Measurements from ENCODE around the gene ATG101. TPM values are rescaled to one million over a fixed set of nuclear protein-coding genes. Genes with fewer than 3 reads are reported as not detected.

ATG101 gene
- polyA plus RNA-seq, 12 donors = 16.1 to 32.0 (median 23.8) TPM; not detected in 1

- DNase-seq = peak; percentile 69
These were observed 32.4 kb upstream of the ATG101 start for GRCh38 chr12:52037248-52037861.

GRCh38 chr12:52038447-52038846 lies 31.3 kb upstream of the ATG101 start:
- DNase-seq = no peak

GRCh38 chr12:52041035-52041434 lies 28.7 kb upstream of the ATG101 start:
- no peak for DNase-seq

DNA sequence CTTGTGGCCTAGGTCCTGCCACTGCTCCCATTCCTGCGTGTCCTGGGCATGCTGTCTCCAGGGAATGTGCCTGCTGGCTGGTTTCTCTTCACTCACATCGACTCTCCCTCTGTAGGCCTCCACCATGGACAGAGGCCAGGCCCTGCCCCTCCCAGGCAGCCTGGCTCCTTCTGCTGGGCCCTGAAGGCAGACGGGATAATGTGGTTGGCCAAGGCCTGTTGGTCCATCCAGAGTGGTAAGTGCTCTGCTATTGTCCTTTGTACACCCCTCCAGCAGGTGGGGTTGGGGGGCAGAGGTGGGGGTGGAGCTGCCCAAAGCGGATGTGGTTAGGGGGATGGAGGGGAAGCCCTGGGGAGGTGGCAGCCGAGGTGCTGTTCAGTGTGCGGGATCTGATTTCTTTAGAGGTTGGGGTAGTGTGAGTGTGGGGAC lies 28.1 kb upstream of the ATG101 start:
- no peak for DNase-seq

GRCh38 chr12:52042706-52043385 lies 26.9 kb upstream of the ATG101 start:
- no peak for DNase-seq

DNA sequence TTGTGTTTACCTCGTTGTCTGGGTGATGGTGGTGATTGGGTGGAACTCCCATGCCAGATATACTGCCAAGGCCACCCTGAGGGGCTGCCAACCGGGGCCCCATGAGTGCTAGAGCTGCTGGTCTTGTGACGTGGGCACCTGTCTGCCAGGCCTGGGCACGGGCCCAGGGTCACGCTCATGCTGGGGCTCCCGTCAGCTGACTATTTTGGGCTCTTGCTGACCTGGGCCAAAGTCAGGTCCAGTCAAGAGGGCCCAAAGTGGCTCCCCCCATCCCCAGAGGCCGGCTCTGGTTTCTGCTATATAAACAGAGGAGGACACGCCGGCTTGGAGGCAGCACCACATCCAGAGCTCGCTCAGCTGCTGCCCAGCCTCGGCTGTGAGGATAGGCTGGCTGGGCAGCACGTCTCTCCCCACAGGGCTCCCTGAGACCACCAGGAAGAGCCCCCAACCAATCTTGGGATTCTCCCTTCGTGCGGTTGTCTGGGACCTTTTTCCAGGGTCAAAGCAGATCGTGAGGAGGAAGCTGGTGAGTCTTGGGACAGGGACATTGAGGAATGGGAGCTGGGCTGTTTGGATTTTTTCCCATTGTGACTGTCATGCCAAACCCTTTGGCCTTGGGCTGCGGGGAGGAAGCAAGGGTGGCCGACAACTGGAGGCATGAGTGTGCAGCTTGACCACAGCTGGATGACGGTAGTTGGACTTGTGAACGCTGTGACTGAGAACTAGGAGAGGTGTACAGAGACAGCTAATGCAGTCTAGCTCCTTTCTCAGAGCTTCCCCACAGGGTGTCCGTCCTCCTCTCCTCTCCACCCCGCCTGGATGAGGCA lies 26.2 kb upstream of the ATG101 start:
- DNase-seq = no peak

- DNase-seq = peak; percentile 82
These were observed 25.3 kb upstream of the ATG101 start for GRCh38 chr12:52044292-52044983.

DNA sequence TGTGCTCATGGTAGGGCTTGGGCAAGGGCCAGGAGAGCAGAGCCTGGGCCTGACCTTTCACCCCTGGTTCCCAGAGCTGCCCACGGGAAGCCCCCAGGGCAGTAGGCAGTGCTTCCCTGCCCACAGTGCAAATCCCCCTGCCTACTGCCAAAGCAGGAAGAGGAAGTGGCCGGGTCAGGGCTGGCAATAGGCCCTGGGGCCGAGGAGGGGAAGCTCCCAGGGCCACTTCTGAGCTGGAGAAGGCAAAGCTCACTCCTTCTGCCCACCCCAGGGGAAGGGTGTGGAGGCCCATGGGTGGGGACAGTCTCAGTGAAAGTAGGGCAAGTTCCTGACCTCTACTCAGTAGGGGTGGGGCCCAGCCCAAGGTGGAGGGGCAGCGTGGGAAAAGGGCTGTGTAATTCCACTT lies 24.0 kb upstream of the ATG101 start:
- DNase-seq = no peak

DNA sequence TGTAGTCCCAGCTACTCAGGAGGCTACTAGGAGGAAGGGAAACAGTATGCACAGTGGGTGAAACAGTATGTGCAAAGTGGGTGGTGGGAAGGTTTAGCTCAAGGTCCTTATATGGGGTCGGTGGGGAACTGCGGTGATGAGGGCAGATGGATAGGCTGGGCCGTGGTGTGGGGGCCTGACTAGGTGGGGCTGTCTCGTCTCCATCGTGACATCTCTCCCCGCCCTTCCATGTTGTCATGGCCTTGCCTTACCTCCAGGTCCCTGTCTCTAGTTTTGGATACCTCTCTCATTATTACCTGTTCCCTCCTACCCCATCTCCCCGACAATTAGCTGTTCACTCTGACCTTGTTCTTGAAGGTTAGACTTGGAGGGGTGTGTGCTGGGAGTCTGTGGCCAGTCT lies 22.9 kb upstream of the ATG101 start:
- DNase-seq = no peak

DNA sequence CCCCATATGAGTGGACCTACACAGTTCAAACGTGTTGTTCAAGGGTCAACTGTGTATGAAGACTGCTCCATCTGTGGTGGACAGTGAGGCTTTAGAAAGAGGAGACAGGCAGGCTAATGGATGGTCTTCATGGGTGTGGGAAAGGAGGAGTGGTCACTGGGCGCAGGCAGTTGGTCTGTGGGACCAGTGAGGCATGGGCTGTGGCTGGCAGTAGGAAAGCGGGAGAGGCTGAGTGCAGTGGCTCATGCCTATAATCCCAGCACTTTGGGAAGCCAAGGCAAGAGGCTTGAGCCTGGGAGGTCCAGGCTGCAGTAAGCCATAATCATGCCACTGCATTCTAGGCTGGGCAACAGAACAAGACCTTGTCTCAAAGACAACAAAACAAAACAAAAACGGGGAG lies 20.5 kb upstream of the ATG101 start:
- DNase-seq = no peak

GRCh38 chr12:52049688-52050087 lies 20.1 kb upstream of the ATG101 start:
- DNase-seq = no peak

GRCh38 chr12:52050116-52050757 lies 19.5 kb upstream of the ATG101 start:
- DNase-seq = no peak

DNA sequence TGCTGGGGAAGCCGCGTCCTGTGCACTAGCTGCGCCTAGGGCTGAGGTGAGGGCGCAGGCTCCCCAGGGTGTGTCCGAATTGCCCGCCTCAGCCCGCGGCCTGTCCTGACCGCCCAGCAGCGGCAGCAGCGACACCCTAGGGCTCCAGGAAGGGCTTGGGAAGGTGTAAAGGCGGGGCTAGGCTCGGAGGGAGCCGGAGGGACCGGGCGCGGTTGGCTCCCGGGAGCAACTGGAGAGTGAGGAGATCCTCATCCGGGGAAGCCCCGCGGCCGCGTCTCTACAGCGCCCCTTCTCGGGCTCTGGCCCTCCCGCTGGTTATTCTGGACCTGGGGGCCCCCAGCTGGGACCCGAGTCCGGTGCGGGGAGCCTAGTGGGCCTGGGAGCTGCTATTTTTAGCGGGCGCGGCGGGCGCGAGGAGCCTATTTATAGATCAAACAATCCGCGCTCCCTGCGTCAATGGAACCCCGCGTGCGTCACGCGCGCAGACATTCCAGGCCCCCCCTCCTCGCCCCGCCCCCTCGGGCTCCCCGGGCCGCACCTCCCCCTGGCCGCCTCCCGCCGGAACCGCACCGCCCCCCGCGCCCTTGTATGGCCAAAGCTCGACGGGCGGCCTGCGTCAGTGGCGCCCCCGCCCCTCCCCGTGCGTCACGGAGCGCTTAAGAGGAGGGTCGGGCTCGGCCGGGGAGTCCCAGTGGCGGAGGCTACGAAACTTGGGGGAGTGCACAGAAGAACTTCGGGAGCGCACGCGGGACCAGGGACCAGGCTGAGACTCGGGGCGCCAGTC lies 18.8 kb upstream of the ATG101 start, which contains the start of gene NR4A1:
Gene NR4A1, plus strand, starts transcription at position 685 of the 784 bp plus-strand sequence. CDS start 2,887 bp downstream, outside the sequence.
- peak; percentile 94 for DNase-seq

DNA sequence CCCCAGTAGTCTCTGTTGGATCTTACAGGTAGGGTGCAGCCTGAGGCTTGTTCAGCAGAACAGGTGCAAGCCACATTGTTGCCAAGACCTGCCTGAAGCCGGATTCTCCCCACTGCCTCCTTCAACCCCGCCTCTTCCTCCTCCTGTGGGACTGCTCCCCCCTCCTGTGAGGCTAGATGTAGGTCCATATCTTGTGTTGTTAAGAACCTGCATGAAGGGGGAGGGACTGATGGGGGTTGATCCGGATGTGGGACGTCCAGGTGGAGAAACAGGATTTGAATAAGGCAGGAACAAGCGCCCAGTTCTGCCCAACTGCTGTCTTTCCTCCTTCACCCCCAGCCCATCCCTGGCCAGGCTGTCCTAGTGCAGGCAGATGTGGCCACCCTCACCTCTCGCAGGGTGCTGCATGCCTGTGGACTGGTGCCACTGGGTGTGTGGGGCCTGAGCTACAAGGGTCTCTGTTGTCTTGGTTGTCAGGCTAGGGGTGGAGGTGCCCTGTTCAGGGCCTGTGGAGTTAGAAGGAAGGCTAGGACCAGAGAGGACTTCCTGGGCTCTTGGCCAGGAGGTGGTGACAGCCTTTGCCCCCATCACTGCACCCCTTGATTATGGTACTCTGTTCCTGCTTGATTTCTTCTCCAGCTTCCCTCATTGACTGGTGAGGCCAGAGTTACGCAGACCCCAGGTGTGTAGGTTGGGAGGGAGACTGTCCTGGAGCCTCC lies 17.2 kb upstream of the ATG101 start:
- no peak for DNase-seq

DNA sequence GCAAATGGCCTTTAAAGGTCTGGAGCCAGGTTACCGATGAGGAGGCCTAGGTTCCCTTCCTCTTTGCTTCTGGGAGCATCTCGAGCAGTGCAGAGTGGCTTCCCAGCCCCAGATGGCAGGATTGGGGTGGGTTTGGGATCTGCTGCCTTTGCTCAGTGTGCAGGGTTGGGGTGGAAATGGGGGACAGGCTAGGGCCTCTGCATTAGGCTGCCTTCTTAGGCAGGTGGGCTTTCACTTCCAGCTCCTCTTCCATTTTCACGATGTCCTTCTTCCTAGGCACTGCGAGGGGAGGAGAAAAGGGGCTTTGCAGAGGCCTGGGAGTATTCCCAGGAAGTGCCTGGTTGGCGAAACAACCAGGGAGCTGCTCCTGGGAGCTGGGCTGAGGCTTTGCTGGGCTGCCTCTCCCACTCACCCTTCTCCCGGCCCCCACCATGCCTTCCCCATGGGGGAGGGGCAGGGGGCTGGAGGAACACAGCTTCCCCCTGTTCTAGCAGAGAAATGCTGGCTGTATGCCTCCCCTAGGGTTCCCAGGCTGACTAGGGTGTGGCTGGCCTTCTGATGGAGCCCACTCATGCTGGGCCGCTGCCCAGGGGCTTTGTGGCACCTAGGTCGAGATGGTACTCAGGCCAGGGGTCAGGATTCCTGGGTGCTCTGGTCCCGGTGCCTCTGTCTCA lies 16.1 kb upstream of the ATG101 start:
- DNase-seq = no peak

DNA sequence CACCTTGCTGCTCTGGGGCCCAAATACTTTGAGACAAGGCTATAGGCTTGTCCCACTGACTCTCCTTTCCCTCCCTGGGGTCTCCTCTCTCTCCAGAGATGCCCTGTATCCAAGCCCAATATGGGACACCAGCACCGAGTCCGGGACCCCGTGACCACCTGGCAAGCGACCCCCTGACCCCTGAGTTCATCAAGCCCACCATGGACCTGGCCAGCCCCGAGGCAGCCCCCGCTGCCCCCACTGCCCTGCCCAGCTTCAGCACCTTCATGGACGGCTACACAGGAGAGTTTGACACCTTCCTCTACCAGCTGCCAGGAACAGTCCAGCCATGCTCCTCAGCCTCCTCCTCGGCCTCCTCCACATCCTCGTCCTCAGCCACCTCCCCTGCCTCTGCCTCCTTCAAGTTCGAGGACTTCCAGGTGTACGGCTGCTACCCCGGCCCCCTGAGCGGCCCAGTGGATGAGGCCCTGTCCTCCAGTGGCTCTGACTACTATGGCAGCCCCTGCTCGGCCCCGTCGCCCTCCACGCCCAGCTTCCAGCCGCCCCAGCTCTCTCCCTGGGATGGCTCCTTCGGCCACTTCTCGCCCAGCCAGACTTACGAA lies 15.4 kb upstream of the ATG101 start:
- no peak for DNase-seq

DNA sequence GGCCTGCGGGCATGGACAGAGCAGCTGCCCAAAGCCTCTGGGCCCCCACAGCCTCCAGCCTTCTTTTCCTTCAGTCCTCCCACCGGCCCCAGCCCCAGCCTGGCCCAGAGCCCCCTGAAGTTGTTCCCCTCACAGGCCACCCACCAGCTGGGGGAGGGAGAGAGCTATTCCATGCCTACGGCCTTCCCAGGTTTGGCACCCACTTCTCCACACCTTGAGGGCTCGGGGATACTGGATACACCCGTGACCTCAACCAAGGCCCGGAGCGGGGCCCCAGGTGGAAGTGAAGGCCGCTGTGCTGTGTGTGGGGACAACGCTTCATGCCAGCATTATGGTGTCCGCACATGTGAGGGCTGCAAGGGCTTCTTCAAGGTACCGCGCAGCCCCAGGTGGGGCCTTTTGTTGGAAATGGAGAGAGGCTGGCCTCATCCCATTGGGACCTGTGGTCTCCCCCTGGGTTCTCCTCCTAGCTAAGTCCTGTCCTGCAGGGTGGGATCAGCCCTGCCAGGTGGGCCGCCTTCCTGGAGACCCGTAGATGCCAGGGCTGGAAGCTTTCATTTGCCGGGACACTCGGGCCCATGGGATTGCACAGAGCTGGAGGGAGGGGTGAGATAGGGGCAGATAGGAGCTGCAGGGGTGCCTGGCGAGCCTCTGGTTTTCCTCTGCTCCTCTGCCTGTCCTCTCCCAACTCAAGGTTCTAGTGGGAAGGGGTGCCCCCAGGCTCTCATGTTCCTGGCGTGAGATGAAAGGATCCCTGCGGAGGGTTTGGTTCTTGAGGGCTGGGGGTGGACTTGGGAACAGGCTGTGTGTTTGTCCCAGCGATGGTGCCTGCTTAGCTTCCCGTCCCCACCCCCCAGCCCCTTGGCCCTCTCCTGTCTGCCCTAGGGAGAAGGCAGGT lies 14.7 kb upstream of the ATG101 start:
- DNase-seq = no peak

All from muscle of arm (tissue), 12 donors.